ENCODE data around the gene BBS5. TPM values are rescaled to one million over a fixed set of nuclear protein-coding genes. Genes with fewer than 3 reads are reported as not detected.

Gene BBS5
- 4.5 and 5.5 TPM in 2 replicates for total RNA-seq

DNA sequence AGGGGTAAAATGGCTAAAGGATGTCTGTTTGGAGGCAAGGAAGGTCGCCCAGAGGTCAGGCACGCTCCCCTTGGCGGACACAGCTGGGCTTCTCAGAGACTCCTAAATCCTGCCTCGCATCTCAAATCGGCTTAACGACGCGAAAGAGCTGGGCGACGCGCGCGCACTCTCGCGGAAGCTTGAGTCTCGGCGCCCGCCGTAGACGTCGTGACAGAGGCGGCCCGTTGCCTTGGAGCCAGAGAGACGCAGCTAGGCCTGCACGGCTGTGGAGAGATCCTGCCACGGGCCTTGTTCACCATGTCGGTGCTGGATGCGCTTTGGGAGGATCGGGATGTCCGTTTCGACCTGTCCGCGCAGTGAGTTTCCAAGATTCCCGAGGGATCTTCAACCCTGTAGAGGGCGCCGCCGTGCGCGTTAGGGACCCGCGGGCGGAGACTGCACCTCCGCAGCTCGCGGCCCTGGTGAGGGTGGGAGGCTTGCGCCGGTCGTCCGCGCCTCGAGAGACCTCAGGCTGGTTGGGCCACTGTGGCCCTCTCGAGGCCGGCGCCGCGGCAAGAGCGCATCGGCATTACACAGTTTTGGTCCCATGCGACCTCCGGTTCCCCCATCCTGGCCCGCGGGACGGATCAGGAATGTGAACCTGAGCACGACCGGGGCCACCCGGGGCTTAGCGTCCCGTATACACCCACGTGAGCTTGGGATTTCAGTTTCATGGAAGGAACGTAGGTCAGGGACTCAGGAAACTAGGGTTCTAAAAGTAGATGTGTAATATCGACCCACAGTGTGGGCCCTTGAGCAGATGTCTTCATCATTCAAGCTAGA lies at the start of gene BBS5:
TSS of gene BBS5 (plus strand) at position 238 of the 822 bp plus-strand sequence. CDS start at position 298, 60 bp downstream.

DNA sequence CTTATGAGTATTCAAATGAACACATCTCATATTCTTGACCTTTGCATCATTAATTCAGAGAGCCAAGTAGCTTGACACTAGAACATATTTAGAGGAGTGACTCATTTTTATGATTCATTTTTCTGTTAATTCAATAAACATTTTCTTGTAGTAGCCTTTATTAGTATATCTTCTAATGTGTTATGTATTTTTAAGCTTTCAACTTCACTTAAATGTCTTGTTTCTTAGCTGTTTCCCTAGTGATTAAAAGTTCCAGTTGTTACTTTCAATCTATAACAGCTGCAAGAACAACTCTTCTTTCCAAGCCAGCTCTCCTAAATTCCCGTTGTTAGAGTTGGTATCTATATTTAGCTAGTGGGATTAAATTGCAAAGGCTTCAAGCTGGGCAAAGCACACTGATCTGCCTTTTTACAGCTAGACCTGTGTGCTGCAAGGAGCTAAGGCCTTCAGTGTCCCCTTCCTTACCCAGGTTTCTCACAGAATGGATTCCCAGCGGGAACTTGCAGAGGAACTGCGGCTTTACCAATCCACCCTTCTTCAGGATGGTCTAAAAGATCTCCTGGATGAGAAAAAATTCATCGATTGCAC lies 30.1 kb downstream of the BBS5 start, which contains the start of gene KLHL41:
TSS of gene KLHL41 (plus strand) at position 405 of the 588 bp plus-strand sequence. CDS start at position 482, 77 bp downstream.

Other genes starting within 250 kb of the BBS5 start
- not detected in 2 replicates for gene LRP2, start 117.0 kb upstream of the BBS5 start, total RNA-seq
- gene KLHL41, start 30.2 kb downstream of the BBS5 start, total RNA-seq, result 0.28 and 0.30 TPM in 2 replicates
- gene FASTKD1, start 94.4 kb downstream of the BBS5 start, total RNA-seq, result 22.3 and 24.6 TPM in 2 replicates
- 30.7 and 32.4 TPM in 2 replicates for gene PPIG, start 104.9 kb downstream of the BBS5 start, total RNA-seq
- not detected in 2 replicates for gene CFAP210, start 214.9 kb downstream of the BBS5 start, total RNA-seq
- 1.5 and 1.8 TPM in 2 replicates for gene PHOSPHO2, start 215.0 kb downstream of the BBS5 start, total RNA-seq